ENCODE data around the gene VSTM1. TPM values are rescaled to one million over a fixed set of nuclear protein-coding genes. Genes with fewer than 3 reads are reported as not detected.

The VSTM1 gene
- total RNA-seq, 1 experiment from 2014 or later = not detected

GRCh38 chr19:54014920-54015560 is 48.7 kb downstream of the VSTM1 start (continued):
- TF ChIP-seq PRDM15 (CRISPR knock-in tag; IDR thresholded peaks at IDR 0.05) (no peak), TCF7 (CRISPR knock-in tag; IDR thresholded peaks at IDR 0.05; ENCODE audit: low read depth) (no peak)

GRCh38 chr19:54013866-54014265 is 49.8 kb downstream of the VSTM1 start:
- ChIA-PET POLR2A (no interaction called here), CTCF (interaction anchor here (1.0 to 5.7 kb wide), 5 partner anchors 10 to 101 kb away, joined by 4 to 43 read pairs (median 14); no protein-coding TSS in a partner anchor)
- H3K36me3 Mint-ChIP-seq = no peaks in the 10 kb centered on the region
- peaks cover 23% of the 10 kb centered on the region for H3K4me1 Mint-ChIP-seq
- ATAC-seq = no peak
- peaks cover 7% of the 10 kb centered on the region; the same call in 1 of the 2 replicates for H3K9me3 Mint-ChIP-seq
- H3K27ac Mint-ChIP-seq = peak overlapping the region; percentile 19; the same call in 1 of the 2 replicates
- TF ChIP-seq TP53 (CRISPR knock-in tag; IDR thresholded peaks at IDR 0.05) (no peak), RORB (CRISPR knock-in tag; IDR thresholded peaks at IDR 0.05) (no peak), RELA (CRISPR knock-in tag; IDR thresholded peaks at IDR 0.05; ENCODE audit: borderline replicate concordance) (no peak), USF1 (CRISPR knock-in tag; IDR thresholded peaks at IDR 0.05) (no peak), E2F5 (CRISPR knock-in tag; IDR thresholded peaks at IDR 0.05) (no peak), CREB1 (CRISPR knock-in tag; IDR thresholded peaks at IDR 0.05) (no peak)
- DNase-seq (ENCODE audit: low spot score) = no peak
- peaks cover 28% of the 10 kb centered on the region for H3K27me3 Mint-ChIP-seq (ENCODE audit: low read depth)
- no peak overlapping the region for H3K4me3 Mint-ChIP-seq

- peak overlapping the region; percentile 50 for H3K4me3 Mint-ChIP-seq
- no peaks in the 10 kb centered on the region for H3K9me3 Mint-ChIP-seq
- no peaks in the 10 kb centered on the region for H3K36me3 Mint-ChIP-seq
- peaks cover 27% of the 10 kb centered on the region for H3K4me1 Mint-ChIP-seq
- peaks cover 15% of the 10 kb centered on the region for H3K27me3 Mint-ChIP-seq (ENCODE audit: low read depth)
- POLR2A ChIA-PET = interaction anchor here (0.7 kb wide), 1 partner anchor 31 kb away, joined by 6 read pairs; no protein-coding TSS in a partner anchor
- CTCF ChIA-PET = interaction anchor here (0.7 to 5.7 kb wide), 9 partner anchors 12 to 219 kb away, joined by 3 to 43 read pairs (median 7); no protein-coding TSS in a partner anchor
- TF ChIP-seq ZNF263 (CRISPR knock-in tag; IDR thresholded peaks at IDR 0.05; ENCODE audit: low read depth) = no peak
- no peak for TF ChIP-seq ATF1 (CRISPR knock-in tag; IDR thresholded peaks at IDR 0.05)
- TF ChIP-seq TEAD1 (CRISPR knock-in tag; IDR thresholded peaks at IDR 0.05) = no peak
- TF ChIP-seq SP1 (CRISPR knock-in tag; conservative IDR thresholded peaks at IDR 0.05) = 0 out of 2 replicates have a peak, but pooled peaks have one; percentile 36
- DNase-seq (ENCODE audit: low spot score) = peak; percentile 68
- H3K27ac Mint-ChIP-seq = peak overlapping the region; percentile 66
- peak; percentile 91 for ATAC-seq
Observed at GRCh38 chr19:54011507-54012211, 52.0 kb downstream of the VSTM1 start.

- no peaks in the 10 kb centered on the region for H3K36me3 Mint-ChIP-seq
- CTCF ChIA-PET = interaction anchor here (0.5 to 5.7 kb wide), 6 partner anchors 13 to 934 kb away, joined by 3 to 43 read pairs (median 10); no protein-coding TSS in a partner anchor
- DNase-seq (ENCODE audit: low spot score) (no peak), ATAC-seq (no peak)
- H3K4me1 Mint-ChIP-seq = peaks cover 27% of the 10 kb centered on the region
- TF ChIP-seq ZNF121 (CRISPR knock-in tag; IDR thresholded peaks at IDR 0.05) = peak; percentile 76
- TF ChIP-seq E2F4 (CRISPR knock-in tag; IDR thresholded peaks at IDR 0.05; ENCODE audit: borderline replicate concordance, low read depth) = no peak
- H3K9me3 Mint-ChIP-seq = no peaks in the 10 kb centered on the region
- no peak overlapping the region for H3K4me3 Mint-ChIP-seq
- POLR2A ChIA-PET = interaction anchor here (0.7 kb wide), 1 partner anchor 19 kb away, joined by 3 read pairs; the partner anchor contains the start of gene CACNG6
- H3K27me3 Mint-ChIP-seq (ENCODE audit: low read depth) = peaks cover 6% of the 10 kb centered on the region
- no peak overlapping the region for H3K27ac Mint-ChIP-seq
Observed at GRCh38 chr19:54010474-54010873, 53.2 kb downstream of the VSTM1 start.
